Chondrocyte (in vitro differentiated cells): ENCODE data around the gene HECA. TPM values are rescaled to one million over a fixed set of nuclear protein-coding genes. Genes with fewer than 3 reads are reported as not detected.

Experiments
- DNase-seq: peaks from one replicate; pipeline ENCODE4 v3.0.0; 2021; ENCODE audit warnings: mixed read lengths, low spot score
- H3K27ac Mint-ChIP-seq: one replicate; pipeline ENCODE4 v1.8.0; 2021; ENCODE audit warnings: mild to moderate bottlenecking, moderate library complexity, mixed read lengths; ENCODE audit not compliant: unreplicated experiment
- H3K27me3 Mint-ChIP-seq: 2 replicates; pipeline ENCODE4 v1.8.0; 2021; ENCODE audit warnings: low read depth, mixed read lengths
- H3K36me3 Mint-ChIP-seq: 2 replicates; pipeline ENCODE4 v1.8.0; 2021; ENCODE audit warnings: low read depth, mixed read lengths
- H3K4me1 Mint-ChIP-seq: 2 replicates; pipeline ENCODE4 v1.8.0; 2021; ENCODE audit warnings: low read depth, mild to moderate bottlenecking, mixed read lengths
- H3K4me3 Mint-ChIP-seq: one replicate; pipeline ENCODE4 v1.8.0; 2021; ENCODE audit warnings: mild to moderate bottlenecking, moderate library complexity, mixed read lengths; ENCODE audit not compliant: unreplicated experiment
- H3K9me3 Mint-ChIP-seq: 2 replicates; pipeline ENCODE4 v1.8.0; 2021; ENCODE audit warnings: low read depth, mixed read lengths
- CTCF ChIP-seq: fragments of 200-600 bp; sonication (generic); IDR thresholded peaks from 2 replicates; pipeline ENCODE4 v1.5.0; 2021; ENCODE audit warnings: antibody characterized with exemption, mild to moderate bottlenecking, moderate library complexity
- total RNA-seq: library from RNA; stranded (reverse); gene quantifications from 3 replicates; pipeline ENCODE4 v1.2.1, GENCODE V29; 2021

Gene HECA
- total RNA-seq, 1 donor from 2014 or later, result 23.8 TPM

DNA sequence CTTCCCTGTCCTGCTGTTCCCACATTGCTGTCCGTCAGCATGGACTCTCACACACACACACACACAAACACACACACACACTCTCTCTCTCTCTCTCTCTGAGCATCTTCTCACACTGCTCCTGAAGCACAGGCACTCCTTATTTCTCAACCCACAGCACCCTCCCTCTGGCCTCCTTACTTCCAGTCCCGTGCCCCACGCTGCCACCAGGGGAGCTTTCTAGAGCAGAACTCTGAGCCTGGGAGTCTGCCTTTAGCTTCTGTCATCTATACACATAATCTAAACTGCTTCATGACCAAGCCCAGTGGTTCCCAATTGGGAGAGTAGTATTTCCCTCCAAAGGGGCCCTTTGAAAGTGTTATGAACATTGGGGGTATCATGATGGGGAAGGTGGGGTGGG is 29.1 kb downstream of the HECA start:
- Mint-ChIP-seq H3K36me3 (peaks cover 13% of the 10 kb centered on the region), H3K27ac (no peak overlapping the region), H3K9me3 (no peaks in the 10 kb centered on the region), H3K27me3 (no peaks in the 10 kb centered on the region), H3K4me1 (peaks cover 7% of the 10 kb centered on the region), H3K4me3 (no peak overlapping the region)
- DNase-seq, result no peak
- TF ChIP-seq CTCF, result no peak

- Mint-ChIP-seq H3K4me1 (peaks cover 7% of the 10 kb centered on the region), H3K4me3 (no peak overlapping the region), H3K27ac (peak overlapping the region; percentile 68), H3K27me3 (no peaks in the 10 kb centered on the region), H3K9me3 (no peaks in the 10 kb centered on the region), H3K36me3 (peaks cover 14% of the 10 kb centered on the region)
- no peak for DNase-seq
- TF ChIP-seq CTCF, result no peak
These were observed 30.4 kb downstream of the HECA start for GRCh38 chr6:139165324-139165723.

DNA sequence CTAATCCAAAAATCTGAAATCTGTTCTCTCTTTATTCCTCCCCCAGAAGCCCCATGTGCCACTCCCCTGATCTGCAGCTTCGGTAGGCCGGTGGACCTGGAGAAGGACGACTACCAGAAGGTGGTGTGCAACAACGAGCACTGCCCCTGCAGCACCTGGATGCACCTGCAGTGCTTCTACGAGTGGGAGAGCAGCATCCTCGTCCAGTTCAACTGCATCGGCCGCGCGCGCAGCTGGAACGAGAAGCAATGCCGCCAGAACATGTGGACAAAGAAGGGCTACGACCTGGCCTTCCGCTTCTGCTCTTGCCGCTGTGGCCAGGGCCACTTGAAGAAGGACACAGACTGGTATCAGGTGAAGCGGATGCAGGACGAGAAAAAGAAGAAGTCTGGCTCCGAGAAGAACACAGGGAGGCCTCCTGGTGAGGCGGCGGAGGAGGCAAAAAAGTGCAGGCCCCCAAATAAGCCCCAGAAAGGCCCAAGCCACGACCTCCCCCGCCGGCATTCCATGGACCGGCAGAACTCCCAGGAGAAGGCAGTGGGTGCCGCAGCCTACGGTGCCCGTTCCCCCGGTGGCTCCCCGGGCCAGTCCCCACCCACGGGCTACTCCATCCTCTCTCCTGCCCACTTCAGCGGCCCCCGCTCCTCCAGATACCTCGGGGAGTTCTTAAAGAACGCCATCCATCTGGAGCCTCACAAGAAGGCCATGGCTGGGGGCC is 31.5 kb downstream of the HECA start:
- Mint-ChIP-seq H3K9me3 (no peaks in the 10 kb centered on the region), H3K4me1 (peaks cover 3% of the 10 kb centered on the region), H3K27ac (no peak overlapping the region), H3K4me3 (no peak overlapping the region), H3K36me3 (peaks cover 19% of the 10 kb centered on the region), H3K27me3 (no peaks in the 10 kb centered on the region)
- DNase-seq, result peak; percentile 93
- TF ChIP-seq CTCF, result no peak

GRCh38 chr6:139166956-139167313 is 32.1 kb downstream of the HECA start:
- Mint-ChIP-seq H3K27ac (no peak overlapping the region), H3K36me3 (peaks cover 19% of the 10 kb centered on the region), H3K9me3 (no peaks in the 10 kb centered on the region), H3K4me1 (peaks cover 3% of the 10 kb centered on the region), H3K4me3 (no peak overlapping the region), H3K27me3 (no peaks in the 10 kb centered on the region)
- TF ChIP-seq CTCF, result no peak
- DNase-seq, result no peak

- Mint-ChIP-seq H3K27me3 (no peaks in the 10 kb centered on the region), H3K4me1 (no peaks in the 10 kb centered on the region), H3K36me3 (peaks cover 20% of the 10 kb centered on the region), H3K9me3 (no peaks in the 10 kb centered on the region), H3K27ac (no peak overlapping the region), H3K4me3 (no peak overlapping the region)
- no peak for TF ChIP-seq CTCF
- no peak for DNase-seq
These were observed 37.3 kb downstream of the HECA start for GRCh38 chr6:139172151-139172550.
